Lower leg skin (tissue), 4 donors: ENCODE measurements around the gene ANKK1. TPM values are rescaled to one million over a fixed set of nuclear protein-coding genes. Genes with fewer than 3 reads are reported as not detected.

Experiments used
- DNase-seq, 2 donors: peaks; one replicate each; pipeline ENCODE4 v3.0.0-alpha.2; 2019; ENCODE audit warnings: low spot score in 2 of 2
- H3K4me3 ChIP-seq: fragments of 200-600 bp; sonication (generic); 2 replicates; pipeline ENCODE4 v1.5.1; 2017; ENCODE audit warnings: mild to moderate bottlenecking, low read depth; ENCODE audit not compliant: poor library complexity, severe bottlenecking
- CTCF ChIP-seq, 3 donors: fragments of 450-650 bp; IDR thresholded peaks; one replicate each; pipeline ENCODE4 v1.5.1; 2016; ENCODE audit warnings: antibody characterized with exemption in 3 of 3, mild to moderate bottlenecking in 3 of 3, moderate library complexity in 2 of 3
- POLR2A ChIP-seq, 2 donors: fragments of 450-650 bp; IDR thresholded peaks; one replicate each; pipeline ENCODE4 v1.6.1; 2016 to 2017; ENCODE audit warnings: antibody characterized with exemption in 2 of 2, mild to moderate bottlenecking in 1 of 2, moderate library complexity in 1 of 2
- WGBS, 2 donors: methylation state at CpG; one replicate each; pipeline ENCODE4 v1.1.5; 2018; 5-methylcytosine and 5-hydroxymethylcytosine counted together
- intact Hi-C: fragments of 100-400 bp; cut with DNase I; formaldehyde crosslinking; loops from one replicate; pipeline ENCODE4 v1.15.0; 2023; ENCODE audit warnings: low total_unique reads
- total RNA-seq, 4 donors: library from RNA; depleted of rRNA; stranded (reverse); fragments of >200 nt; gene quantifications; one replicate each; pipeline ENCODE4 v1.1.0, GENCODE V29; 2016

ANKK1 gene
- total RNA-seq, 4 donors from 2014 or later, result 1.3 to 8.4 (median 3.5) TPM

- 96 to 97% methylated on average over 16 of the region's 16 CpGs for WGBS, 2 donors
- intact Hi-C loops, result no loop called here
Measured at GRCh38 chr11:113415343-113415742, 27.8 kb downstream of the ANKK1 start.

GRCh38 chr11:113417428-113417827, 29.8 kb downstream of the ANKK1 start:
- no peak for TF ChIP-seq POLR2A (IDR thresholded peaks at IDR 0.05)
- no peak for TF ChIP-seq CTCF (IDR thresholded peaks at IDR 0.05)
- intact Hi-C loops, result no loop called here
- H3K4me3 ChIP-seq, result no peak overlapping the region
- DNase-seq, result no peak
- WGBS, 2 donors, result 68 to 73% methylated on average over 2 of the region's 2 CpGs

More at GRCh38 chr11:113415343-113415742, 27.8 kb downstream of the ANKK1 start:
- TF ChIP-seq CTCF (IDR thresholded peaks at IDR 0.05), result no peak
- no peak for TF ChIP-seq POLR2A (IDR thresholded peaks at IDR 0.05)
- no peak for DNase-seq
- no peak overlapping the region for H3K4me3 ChIP-seq

- TF ChIP-seq POLR2A (IDR thresholded peaks at IDR 0.05) (no peak), CTCF (IDR thresholded peaks at IDR 0.05) (no peak)
- no peak overlapping the region for H3K4me3 ChIP-seq
- DNase-seq, result no peak
- 74 to 78% methylated on average over 12 to 14 of the region's 14 CpGs for WGBS, 2 donors
- intact Hi-C loops, result no loop called here
Measured at GRCh38 chr11:113419454-113420003, 31.9 kb downstream of the ANKK1 start.

GRCh38 chr11:113420808-113421207, 33.2 kb downstream of the ANKK1 start:
- intact Hi-C loops, result no loop called here
- TF ChIP-seq CTCF (IDR thresholded peaks at IDR 0.05) (no peak), POLR2A (IDR thresholded peaks at IDR 0.05) (no peak)
- no peak overlapping the region for H3K4me3 ChIP-seq
- DNase-seq, result no peak
- WGBS, 2 donors, result 34 to 47% methylated on average over 2 of the region's 2 CpGs

GRCh38 chr11:113426686-113427085, 39.1 kb downstream of the ANKK1 start:
- H3K4me3 ChIP-seq, result no peak overlapping the region
- 91% methylated on average over 6 of the region's 6 CpGs for WGBS, 2 donors
- TF ChIP-seq POLR2A (IDR thresholded peaks at IDR 0.05) (no peak), CTCF (IDR thresholded peaks at IDR 0.05) (no peak)
- intact Hi-C loops, result no loop called here
- DNase-seq, result no peak

GRCh38 chr11:113431746-113432145, 44.2 kb downstream of the ANKK1 start:
- 72 to 79% methylated on average over 4 of the region's 4 CpGs for WGBS, 2 donors
- no peak for DNase-seq
- H3K4me3 ChIP-seq, result no peak overlapping the region
- intact Hi-C loops, result no loop called here
- no peak for TF ChIP-seq CTCF (IDR thresholded peaks at IDR 0.05)
- no peak for TF ChIP-seq POLR2A (IDR thresholded peaks at IDR 0.05)
